GM18517 (cell line): ENCODE results near the gene LMX1B.

ENCODE experiments used
- ATAC-seq: cut with Tn5 transposase; IDR thresholded peaks from one replicate; pipeline ENCODE4 v1.9.1; 2021; ENCODE audit warnings: mild to moderate bottlenecking, moderate library complexity; ENCODE audit not compliant: unreplicated experiment

The LMX1B gene

DNA sequence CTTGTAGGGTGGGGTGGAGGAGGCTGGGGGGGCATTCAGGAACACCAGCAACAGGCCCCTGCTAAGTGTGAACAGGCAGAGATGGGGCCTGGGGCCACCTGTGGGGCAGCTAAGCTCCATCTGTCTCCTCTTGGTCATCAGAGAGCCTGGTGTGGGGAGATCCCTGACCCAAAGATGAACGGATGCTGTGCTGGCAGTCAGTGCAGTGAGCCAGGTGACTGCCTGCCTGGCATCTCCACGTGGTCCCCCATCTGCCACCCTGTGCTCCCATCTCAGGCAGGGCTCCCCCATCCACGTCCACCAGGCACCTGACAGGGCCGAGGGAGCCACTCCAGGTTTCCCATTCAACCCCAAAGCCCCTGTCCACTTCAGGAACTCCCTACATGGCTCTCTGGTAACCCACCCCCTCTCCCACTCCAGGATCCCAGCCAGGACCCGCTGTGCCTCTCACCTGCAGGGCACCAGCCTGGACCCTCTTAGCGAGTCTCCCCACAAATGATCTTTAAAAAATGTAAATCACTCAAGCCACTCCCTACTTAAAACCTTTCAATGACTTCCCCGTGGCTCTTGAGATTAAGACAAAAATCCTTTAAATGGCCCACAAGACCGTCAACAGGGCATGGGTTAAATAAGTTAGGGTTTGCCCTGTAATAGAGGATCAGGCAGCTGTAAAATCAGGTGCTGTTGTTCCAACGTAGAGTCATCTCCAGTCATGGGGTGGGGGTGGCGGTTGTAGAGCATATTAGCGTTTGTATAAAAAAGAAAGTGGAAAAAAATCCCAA is 60.8 kb downstream of the LMX1B start:
- ATAC-seq: no peak

DNA sequence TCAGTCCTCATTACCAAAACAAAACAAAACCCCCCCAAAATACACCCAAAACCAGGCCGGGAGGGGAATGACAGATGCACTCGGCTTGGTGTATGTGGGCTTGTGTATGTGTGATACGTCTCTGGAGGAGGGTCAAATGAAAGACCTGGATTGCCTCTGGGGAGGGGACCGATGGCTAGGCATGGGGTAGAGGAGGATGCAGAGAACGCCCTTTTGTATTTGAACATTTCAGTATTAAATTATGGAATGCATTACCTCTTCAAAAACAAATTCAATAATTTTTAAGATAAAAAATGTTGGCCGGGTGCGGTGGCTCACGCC is 61.4 kb downstream of the LMX1B start:
- no peak for ATAC-seq

DNA sequence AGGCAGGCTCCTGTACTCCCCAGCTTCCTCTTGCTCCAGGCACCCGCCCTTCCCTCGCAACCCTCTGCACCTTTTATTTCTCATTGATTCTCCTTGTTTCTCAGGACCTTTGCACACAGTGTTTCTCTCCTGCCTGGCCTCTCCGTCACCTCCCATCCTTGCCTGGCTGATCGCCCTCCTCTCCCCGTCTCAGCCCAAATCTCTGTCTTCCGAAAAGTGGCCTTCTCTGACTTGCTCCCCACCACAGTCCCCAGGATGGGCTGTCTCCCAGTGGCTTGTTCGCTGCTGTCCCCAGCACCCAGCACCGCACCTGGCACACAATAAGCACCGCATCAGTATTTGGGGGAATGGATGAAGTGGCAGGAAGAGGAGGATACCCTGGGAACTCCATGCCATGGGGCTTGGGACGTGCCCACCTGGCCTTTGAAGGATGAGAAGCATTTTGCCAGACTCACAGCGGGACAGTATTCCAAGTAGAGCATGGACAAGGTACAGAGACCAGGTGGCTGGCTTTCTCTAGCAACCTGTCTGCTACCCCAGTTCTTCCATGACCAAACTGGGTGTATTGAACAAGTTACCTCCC is 62.5 kb downstream of the LMX1B start:
- no peak for ATAC-seq

DNA sequence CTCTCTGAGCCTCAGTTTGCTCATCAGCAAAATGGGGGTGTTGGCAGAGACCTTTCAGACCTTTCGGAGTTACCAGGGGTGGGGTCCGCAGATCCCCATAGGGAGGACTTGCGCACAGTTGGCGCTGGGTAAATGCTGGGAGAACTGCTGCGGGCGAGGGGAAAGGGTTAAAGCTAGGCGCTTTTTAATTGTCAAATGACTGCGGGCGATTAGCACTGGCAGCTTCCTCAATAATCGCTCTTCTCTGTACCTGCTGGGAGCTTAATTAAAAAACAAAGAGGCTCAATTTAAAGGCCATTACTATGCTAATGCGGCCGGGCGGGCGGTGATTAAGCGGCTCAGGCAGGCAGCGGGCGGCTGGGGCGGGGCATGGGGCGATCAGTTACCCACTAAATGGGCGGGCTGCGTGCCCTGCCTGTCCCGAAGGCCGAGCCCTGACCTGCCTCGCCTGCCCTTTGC is 63.0 kb downstream of the LMX1B start:
- no peak for ATAC-seq

DNA sequence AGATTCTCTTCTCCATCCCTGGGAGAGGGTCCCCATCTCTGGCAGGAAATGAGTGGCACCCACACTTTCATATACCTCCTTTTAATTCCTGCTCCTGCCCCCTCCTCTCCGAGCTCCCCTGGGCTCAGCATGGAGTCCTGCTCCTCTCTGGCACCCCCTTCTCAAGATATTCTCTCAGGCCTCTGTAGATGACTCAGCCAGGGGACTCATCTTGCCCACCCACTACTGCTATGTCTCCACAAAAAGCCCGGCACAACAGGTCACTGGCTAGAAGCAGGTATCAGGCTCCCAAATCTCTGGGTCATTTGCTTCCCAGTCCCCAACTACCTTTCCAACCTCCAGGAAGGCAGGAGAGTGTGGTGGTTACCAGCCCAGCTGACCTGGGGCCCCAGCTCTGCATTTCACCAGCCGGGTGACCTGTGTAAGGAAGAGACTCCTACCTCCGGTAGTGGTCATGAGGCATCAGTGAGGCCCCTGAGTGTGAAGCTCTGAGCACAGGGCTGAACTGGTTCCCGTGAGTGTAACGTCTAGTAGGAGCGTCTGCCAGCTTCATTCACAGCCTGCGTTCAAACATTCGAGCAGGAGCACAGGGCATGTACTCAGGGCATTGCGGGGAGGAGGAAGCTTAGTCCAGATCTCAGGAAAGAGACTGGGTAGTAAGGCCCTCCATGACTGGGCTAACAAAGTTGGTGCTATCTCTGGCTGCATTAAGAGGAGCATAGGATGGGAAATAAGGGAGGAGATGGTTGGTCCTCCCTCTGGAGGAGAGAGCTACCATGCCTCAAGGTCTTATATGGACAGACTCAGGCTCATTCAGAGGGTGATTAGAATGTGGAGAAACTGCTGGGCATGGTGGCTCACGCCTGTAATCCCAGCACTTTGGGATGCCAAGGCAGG is 63.7 kb downstream of the LMX1B start:
- ATAC-seq: no peak

DNA sequence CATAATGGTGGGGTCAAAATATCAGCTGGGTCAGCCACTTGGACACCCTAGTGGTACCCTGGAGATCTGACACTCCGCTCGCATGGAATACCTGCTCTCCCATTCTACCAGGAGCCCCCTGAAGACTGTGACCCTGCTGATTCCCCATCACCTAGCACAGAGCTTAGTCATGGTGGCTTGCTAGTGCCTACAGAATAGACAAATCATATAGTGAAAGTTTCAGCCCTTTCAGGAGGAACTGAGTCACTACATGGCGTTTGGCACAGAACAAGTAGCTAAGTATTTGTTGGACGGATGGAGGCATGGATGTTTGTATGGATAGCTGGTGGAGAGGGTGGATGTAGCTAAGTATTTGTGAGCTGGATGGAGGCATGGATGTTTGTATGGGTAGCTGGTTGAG is 65.3 kb downstream of the LMX1B start:
- ATAC-seq: no peak

DNA sequence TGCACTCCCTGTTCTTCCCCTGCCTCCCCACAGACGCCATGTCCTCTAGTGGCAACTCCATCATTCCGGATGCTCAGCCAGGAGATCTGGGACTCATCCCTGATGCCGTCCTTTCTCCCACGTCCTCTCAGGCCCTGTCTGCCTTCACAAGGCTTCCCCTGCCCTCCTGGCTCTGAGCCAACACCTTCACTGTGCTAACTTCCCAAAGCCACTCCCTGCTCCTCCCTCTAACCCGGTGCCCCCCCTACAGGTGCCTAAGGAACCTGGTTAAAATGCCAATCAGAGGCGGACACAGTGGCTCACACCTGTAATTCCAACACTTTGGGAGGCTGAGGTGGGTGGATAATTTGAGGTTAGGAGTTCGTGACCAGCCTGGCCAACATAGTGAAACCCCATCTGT is 67.6 kb downstream of the LMX1B start:
- no peak for ATAC-seq

GRCh38 chr9:126682113-126682810 is 68.5 kb downstream of the LMX1B start:
- no peak for ATAC-seq

- ATAC-seq: no peak
Observed at GRCh38 chr9:126682928-126683697, 69.4 kb downstream of the LMX1B start.

GRCh38 chr9:126683698-126684044 is 69.9 kb downstream of the LMX1B start:
- no peak for ATAC-seq

- no peak for ATAC-seq
Observed at GRCh38 chr9:126684345-126684744, 70.6 kb downstream of the LMX1B start.

- no peak for ATAC-seq
Observed at GRCh38 chr9:126684965-126685465, 71.3 kb downstream of the LMX1B start.

- ATAC-seq: no peak
Observed at GRCh38 chr9:126687930-126688461, 74.3 kb downstream of the LMX1B start.

DNA sequence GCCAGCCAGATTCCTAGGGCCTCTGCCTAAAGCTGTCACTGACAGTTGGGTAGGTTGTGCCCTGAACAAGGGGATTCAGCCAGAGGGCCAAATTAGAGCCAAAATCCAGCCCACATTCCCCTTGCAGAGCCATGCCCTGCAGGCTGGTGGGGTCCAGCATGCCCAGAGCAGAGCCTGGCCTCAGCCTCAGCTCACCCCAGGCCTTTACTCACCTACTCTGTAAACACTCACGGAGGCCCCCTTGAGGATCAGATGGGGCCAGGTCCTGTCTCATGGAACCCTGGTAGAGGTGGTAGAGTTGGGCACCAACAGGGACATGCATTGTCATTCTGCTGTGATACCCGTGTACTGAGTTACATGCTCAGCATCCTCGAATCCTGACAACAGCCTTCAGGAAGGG is 74.9 kb downstream of the LMX1B start:
- ATAC-seq: no peak

- ATAC-seq: no peak
Observed at GRCh38 chr9:126689027-126689825, 75.5 kb downstream of the LMX1B start.

- no peak for ATAC-seq
Observed at GRCh38 chr9:126690431-126691051, 76.8 kb downstream of the LMX1B start.

DNA sequence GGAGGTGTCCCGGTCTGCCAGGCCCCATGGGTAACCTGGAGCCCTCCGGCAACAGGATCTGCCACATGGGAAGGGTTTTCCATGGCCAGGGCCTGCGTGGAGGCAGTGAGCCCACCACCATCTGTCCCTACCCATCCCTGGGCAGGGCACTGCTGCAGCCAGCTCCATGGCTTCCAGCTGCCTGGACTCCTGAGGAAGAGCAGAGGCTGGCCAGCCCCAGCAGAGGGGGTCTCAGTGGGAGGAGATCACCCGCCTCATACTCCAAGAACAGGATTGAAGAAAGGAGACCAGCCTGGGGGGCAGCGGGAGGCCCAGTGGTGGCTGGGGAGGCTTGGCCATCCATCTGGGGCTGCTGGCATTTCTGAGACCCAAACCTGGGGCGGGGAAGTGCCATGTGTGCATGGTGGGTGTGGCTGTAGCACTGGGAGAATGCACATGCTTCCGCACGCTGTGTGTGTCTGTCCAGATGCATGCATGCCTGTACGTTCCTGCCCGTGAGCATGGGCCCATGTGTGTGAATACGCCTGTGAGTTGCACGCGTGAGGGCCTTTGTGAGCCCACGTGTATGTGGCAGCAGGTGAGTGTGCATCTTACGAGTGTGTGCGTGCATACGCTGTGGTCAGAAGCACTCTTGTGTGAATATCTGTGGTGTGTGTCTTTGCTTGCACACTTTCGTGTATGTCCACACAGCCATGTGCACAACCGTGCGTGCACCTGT is 78.5 kb downstream of the LMX1B start:
- no peak for ATAC-seq

- no peak for ATAC-seq
Observed at GRCh38 chr9:126692759-126693427, 79.2 kb downstream of the LMX1B start.
